ENCODE data around the gene ZIM2. TPM values are rescaled to one million over a fixed set of nuclear protein-coding genes. Genes with fewer than 3 reads are reported as not detected.

The ZIM2 gene
- total RNA-seq, 1 experiment from 2014 or later = not detected

DNA sequence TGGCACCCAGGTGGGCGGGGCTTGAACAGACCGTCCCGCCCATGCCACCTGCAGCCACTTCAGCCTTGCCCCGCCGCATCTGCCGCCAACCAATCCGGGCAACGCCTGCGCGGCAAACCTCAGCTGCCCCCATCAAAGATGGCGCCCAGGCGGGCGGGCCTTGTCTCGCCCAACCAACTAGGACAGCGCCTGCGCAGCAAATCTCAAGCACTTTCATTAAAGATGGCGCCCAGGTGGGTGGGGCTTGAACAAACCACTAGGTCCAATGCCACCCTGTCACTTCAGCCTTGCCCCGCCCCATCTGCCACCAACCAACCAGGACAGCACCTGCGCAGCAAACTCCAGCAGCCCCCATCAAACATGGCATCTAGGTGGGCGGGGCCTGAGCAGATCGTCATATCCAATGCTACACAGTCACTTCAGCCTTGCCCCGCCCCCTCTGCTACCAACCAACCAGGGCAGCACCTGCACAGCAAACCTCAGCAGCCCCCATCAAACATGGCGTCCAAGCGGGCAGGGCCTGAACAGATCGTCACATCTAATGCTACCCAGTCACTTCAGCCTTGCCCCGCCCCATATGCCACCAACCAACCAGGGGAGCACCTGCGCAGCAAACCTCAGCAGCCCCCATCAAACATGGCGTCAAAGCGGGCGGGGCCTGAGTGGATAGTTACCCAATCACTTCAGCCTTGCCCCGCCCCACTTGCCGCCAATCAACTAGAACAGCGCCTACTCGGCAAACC is 1.4 kb downstream of the ZIM2 start:
- DNase-seq (ENCODE audit: low spot score) = no peak

- no peak for DNase-seq (ENCODE audit: low spot score)
Observed at GRCh38 chr19:56838024-56838908, 2.3 kb downstream of the ZIM2 start.

- no peak for DNase-seq (ENCODE audit: low spot score)
Observed at GRCh38 chr19:56837492-56838023, 3.0 kb downstream of the ZIM2 start.

DNA sequence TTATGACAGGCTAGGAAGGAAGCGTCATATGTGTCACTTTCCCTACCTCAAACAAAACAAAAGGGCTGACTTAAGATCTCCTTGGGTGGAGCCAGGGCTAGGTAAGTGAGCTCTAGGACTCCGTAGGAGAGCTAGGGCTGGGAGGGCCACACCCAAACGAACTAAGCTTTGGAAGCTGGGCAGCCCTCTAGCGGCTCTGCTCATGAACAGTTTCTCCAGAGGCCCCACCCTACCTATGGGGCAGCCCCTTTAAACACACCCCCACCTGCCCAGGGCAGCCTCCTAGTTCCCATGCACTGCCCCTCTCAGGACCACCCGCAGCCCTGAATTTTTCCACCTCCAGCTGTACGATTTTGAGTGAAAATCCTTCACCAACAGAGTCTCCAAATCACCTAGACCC is 3.5 kb downstream of the ZIM2 start:
- no peak for DNase-seq (ENCODE audit: low spot score)

GRCh38 chr19:56836059-56836458 is 4.5 kb downstream of the ZIM2 start:
- no peak for DNase-seq (ENCODE audit: low spot score)

- DNase-seq (ENCODE audit: low spot score) = no peak
Observed at GRCh38 chr19:56835401-56835800, 5.1 kb downstream of the ZIM2 start.

DNA sequence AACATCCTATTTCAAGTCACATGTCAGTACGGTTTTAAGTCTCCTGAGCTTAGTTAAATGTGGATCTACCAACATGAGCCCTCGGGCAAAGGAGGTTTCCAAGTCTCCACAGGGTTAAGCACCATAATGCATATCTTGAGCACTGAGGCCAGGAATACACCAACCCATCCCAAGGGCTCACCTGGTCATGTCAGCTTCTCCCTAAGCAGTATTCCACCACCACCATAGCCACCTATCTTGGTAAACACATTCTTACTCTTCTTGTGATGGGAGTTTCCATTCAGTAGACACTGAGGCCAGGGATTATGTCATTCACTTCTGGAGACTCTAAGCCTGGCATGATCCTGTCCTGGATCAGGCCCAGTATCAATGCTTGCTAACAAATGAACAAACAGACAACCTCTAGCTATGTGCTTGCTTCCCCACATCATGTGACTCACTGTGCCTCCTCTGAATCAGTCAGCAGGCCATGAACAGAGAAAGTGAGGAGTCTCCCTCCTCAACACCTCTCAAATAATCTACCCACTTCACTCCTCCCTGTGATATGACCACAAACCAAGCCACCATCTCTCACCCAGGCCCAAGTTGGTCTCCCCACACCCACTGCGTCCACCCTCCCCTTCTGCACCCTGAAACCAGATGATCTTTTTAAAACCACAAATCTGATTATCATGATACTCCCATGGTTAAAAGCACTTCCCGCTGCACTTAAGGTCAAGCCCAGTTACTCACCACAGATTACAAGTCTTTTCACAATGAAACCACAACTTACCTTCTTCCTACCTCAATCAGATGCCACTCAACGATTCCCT is 5.8 kb downstream of the ZIM2 start:
- no peak for DNase-seq (ENCODE audit: low spot score)

- DNase-seq (ENCODE audit: low spot score) = no peak
Observed at GRCh38 chr19:56832352-56832928, 8.1 kb downstream of the ZIM2 start.

- no peak for DNase-seq (ENCODE audit: low spot score)
Observed at GRCh38 chr19:56831255-56831654, 9.3 kb downstream of the ZIM2 start.

- DNase-seq (ENCODE audit: low spot score) = no peak
Observed at GRCh38 chr19:56829596-56829995, 10.9 kb downstream of the ZIM2 start.

DNA sequence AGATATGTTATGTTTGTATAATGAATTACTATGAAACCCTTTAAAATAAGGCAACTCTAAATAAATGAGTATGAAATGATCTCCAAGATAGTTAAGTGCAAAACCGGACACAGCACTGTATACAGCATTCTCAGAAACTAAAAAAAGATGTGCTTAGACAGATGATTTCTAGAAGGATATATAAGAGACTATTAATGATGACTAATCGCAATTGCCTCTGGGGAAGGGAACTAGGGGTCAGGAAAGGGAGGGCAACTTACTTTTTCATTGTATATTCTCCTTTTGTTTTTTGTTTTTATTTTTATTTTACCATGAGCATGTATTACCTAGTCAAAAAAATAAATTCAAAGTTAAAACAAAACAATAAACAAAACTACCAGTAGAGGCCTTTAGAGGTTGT is 12.8 kb downstream of the ZIM2 start:
- no peak for DNase-seq (ENCODE audit: low spot score)

- no peak for DNase-seq (ENCODE audit: low spot score)
Observed at GRCh38 chr19:56823956-56824355, 16.6 kb downstream of the ZIM2 start.

DNA sequence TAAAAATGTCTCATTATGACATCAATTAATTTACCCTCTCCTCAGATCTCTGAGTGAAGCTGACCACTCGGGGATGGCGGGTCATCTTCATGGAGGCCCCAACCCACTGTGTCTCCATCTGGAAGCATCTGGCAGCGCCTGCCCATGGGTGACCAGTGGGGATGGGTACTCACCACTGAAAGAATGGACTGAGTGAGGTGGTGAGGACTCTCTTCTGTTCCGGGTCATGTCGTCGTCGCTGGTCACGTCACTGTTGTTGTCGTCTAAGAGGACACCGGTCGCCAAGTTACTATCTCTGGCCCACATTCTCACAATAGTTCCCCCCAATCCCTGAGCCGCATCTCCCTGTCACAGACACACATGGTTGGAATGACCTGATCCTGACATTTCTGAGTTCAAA is 17.1 kb downstream of the ZIM2 start:
- DNase-seq (ENCODE audit: low spot score) = no peak

- DNase-seq (ENCODE audit: low spot score) = no peak
Observed at GRCh38 chr19:56822755-56823154, 17.8 kb downstream of the ZIM2 start.

DNA sequence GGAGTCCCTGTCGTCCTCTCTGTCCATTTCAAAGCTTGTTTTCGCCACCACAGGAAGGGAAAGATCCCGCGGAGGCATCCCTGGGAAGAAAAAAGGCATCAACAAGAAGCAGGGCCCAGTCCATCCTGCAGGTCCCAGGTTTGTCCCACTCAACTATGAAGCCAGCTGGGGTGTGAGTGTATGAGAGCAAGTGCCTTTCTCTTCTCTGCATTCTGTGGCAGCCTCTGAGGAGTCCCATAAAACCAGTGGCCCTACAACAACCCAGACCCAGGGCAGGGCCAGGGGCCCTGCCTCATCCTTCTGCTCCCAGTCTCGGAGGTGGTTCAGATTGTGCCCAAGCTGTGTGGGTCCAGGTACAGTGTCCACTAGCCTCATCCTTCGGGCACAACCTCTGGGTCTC is 18.9 kb downstream of the ZIM2 start:
- DNase-seq (ENCODE audit: low spot score) = no peak

DNA sequence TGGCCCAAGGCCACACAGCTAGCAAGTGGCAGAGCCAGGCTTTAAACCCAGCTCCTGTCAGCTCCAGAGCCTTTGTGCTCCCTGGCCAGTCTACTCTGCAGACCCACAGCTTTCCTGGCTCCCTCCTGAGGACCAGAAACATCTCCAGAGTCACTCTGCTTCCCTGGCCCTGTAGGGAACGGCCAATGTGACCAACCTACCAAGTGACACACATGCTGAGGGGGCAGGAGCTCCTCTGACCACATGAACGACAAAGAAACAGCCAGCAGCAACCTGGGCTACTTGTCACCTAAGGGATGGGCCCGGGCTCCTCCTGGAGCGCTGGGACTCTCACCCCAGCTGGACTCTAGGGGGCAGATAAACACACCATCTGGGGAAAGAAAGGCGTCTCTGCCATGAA is 19.3 kb downstream of the ZIM2 start:
- DNase-seq (ENCODE audit: low spot score) = no peak

GRCh38 chr19:56819166-56819565 is 21.4 kb downstream of the ZIM2 start:
- no peak for DNase-seq (ENCODE audit: low spot score)

- no peak for DNase-seq (ENCODE audit: low spot score)
Observed at GRCh38 chr19:56814656-56815055, 25.9 kb downstream of the ZIM2 start.

GRCh38 chr19:56813531-56813930 is 27.0 kb downstream of the ZIM2 start:
- no peak for DNase-seq (ENCODE audit: low spot score)

- DNase-seq (ENCODE audit: low spot score) = no peak
Observed at GRCh38 chr19:56811480-56811879, 29.0 kb downstream of the ZIM2 start.

- no peak for DNase-seq (ENCODE audit: low spot score)
Observed at GRCh38 chr19:56810260-56810659, 30.3 kb downstream of the ZIM2 start.
